Measurements from ENCODE around the gene TMEM89. TPM values are rescaled to one million over a fixed set of nuclear protein-coding genes. Genes with fewer than 3 reads are reported as not detected.

Gene TMEM89
- total and polyA plus RNA-seq, 2 of the 4 experiments (the other 2 are of a cell fraction): 0.15 TPM; not detected in 1

DNA sequence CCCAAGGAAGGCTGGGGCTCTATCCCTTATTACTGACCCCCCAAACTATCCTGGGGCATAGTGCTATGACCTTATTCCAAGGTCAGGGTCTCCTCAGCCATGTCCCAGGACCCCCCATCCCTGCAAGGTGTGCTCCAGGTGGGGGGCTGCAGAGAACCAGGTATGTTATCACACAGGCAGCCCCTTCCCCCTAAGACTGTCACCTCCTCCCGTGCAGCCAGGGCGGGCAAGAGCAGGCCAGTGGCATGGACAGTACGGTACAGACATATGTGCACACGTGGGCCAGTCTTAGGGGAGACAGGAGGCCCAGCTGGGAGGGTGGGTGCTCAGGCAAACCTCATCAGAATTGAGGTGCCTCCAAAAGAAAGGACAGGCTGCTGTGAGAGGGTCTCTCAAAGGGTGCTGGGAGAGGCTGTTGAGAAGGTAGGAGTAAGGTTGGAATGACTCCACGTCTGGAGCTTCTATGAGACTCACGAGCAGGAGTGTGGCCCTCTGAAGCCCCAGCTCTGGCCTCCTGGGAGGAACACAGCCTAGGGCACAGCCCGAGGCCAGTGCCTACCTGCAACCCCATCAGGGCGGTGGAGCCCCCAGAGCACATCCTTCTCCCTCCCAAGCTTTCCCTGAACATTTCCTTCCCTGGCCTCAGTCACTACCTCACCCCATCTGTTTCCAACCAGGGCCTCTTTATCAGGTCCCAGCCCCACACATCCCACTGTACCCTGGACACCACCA, 24.7 kb downstream of the TMEM89 start:
- in situ Hi-C loops (cut with MboI; ENCODE audit: low sequenced_read_pairs) (no loop called here), dilution Hi-C loops (cut with HindIII; ENCODE audit: low sequenced_read_pairs, unreplicated experiment) (no loop called here), intact Hi-C loops (cut with micrococcal nuclease) (no loop called here)
- H3K9ac ChIP-seq (ENCODE audit: low read depth, low read length): no peak overlapping the region
- peaks cover 54% of the 10 kb centered on the region for H3K4me1 ChIP-seq (ENCODE audit: control insufficient read depth, insufficient read depth, low read length)
- H3K27ac ChIP-seq (ENCODE audit: insufficient read depth, low read length): peak overlapping the region; percentile 94
- BruUV-seq (replicated peaks): no TSS peak
- peaks cover 59% of the 10 kb centered on the region for H3K9me1 ChIP-seq (ENCODE audit: insufficient read depth, low read length)
- H3K56ac ChIP-seq (ENCODE audit: extremely low read depth, insufficient read depth, low read length): peak overlapping the region; percentile 76
- H3K36me3 ChIP-seq (ENCODE audit: control insufficient read depth, insufficient read depth, low read length): peaks cover 46% of the 10 kb centered on the region
- peaks cover 27 to 81% of the 10 kb centered on the region in 2 experiments for H3K79me1 ChIP-seq (ENCODE audit: low read depth in 1 of 2, low read length in 2 of 2)
- ChIA-PET CTCF (interaction anchor here (0.9 kb wide), 1 partner anchor 39 kb away, joined by 3 read pairs; no protein-coding TSS in a partner anchor), POLR2A (ENCODE audit: unreplicated experiment) (no interaction called here)
- H3K18ac ChIP-seq (ENCODE audit: low read depth, low read length): peak overlapping the region; percentile 85
- H4K8ac ChIP-seq (ENCODE audit: low read depth in 2 of 2, low read length in 2 of 2): peak overlapping the region; percentile 85 to 90
- no peak for DNase-seq
- no peaks in the 10 kb centered on the region for H3K9me3 ChIP-seq (ENCODE audit: control insufficient read depth, insufficient read depth, low read length)
- peak overlapping the region; percentile 89 for H3K23ac ChIP-seq (ENCODE audit: low read depth, low read length)
- no peak overlapping the region for H3K4me3 ChIP-seq (ENCODE audit: insufficient read depth, low read depth, low read length)
- no peak overlapping the region for H3K4me2 ChIP-seq (ENCODE audit: low read depth, low read length)
- peak overlapping the region; percentile 87 for H2AFZ ChIP-seq (replicated peaks; ENCODE audit: low read length, poor library complexity)
- H3K14ac ChIP-seq (replicated peaks; ENCODE audit: low read depth, low read length): peak overlapping the region; percentile 87
- H3K27me3 ChIP-seq (ENCODE audit: control insufficient read depth, insufficient read depth, low read length): no peaks in the 10 kb centered on the region
- H2BK15ac ChIP-seq (ENCODE audit: low read depth, low read length): peak overlapping the region; percentile 97; the same call in 2 of the 3 replicates
- peak overlapping the region; percentile 97 for H2BK5ac ChIP-seq (ENCODE audit: low read depth, low read length, poor library complexity, severe bottlenecking)
- peak overlapping the region; percentile 98 for H4K91ac ChIP-seq (ENCODE audit: insufficient read depth, low read depth, low read length)
- peak overlapping the region; percentile 72 for H4K5ac ChIP-seq (ENCODE audit: low read depth, low read length)
- H2AK9ac ChIP-seq (replicated peaks; ENCODE audit: low read depth, low read length, poor library complexity): peak overlapping the region; percentile 99
- no peak for TF ChIP-seq SMC3 (IDR thresholded peaks at IDR 0.05; ENCODE audit: low read depth, low read length)
- no peak for TF ChIP-seq FOS (IDR thresholded peaks at IDR 0.05; ENCODE audit: low read depth, low read length)
- TF ChIP-seq MAZ (IDR thresholded peaks at IDR 0.05; ENCODE audit: borderline replicate concordance, low read depth, low read length): no peak
- no peak for TF ChIP-seq NFE2L2 (IDR thresholded peaks at IDR 0.05; ENCODE audit: low read depth, low read length)
- TF ChIP-seq CHD1 (IDR thresholded peaks at IDR 0.05; ENCODE audit: low read depth, low read length): no peak
- TF ChIP-seq RCOR1 (IDR thresholded peaks at IDR 0.05; ENCODE audit: insufficient replicate concordance, low read length): no peak
- TF ChIP-seq CEBPB (IDR thresholded peaks at IDR 0.05; ENCODE audit: low read depth, low read length): no peak
- no peak for TF ChIP-seq ELK1 (IDR thresholded peaks at IDR 0.05; ENCODE audit: borderline replicate concordance, low read depth, low read length)
- TF ChIP-seq, protein P1, sequence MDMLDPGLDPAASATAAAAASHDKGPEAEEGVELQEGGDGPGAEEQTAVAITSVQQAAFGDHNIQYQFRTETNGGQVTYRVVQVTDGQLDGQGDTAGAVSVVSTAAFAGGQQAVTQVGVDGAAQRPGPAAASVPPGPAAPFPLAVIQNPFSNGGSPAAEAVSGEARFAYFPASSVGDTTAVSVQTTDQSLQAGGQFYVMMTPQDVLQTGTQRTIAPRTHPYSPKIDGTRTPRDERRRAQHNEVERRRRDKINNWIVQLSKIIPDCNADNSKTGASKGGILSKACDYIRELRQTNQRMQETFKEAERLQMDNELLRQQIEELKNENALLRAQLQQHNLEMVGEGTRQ (IDR thresholded peaks at IDR 0.05; ENCODE audit: low read depth, low read length): no peak
- TF ChIP-seq MXI1 (IDR thresholded peaks at IDR 0.05; ENCODE audit: borderline replicate concordance, low read depth, low read length): no peak
- no peak for TF ChIP-seq MAFK (IDR thresholded peaks at IDR 0.05; ENCODE audit: low read depth, low read length)
- TF ChIP-seq, protein P2, sequence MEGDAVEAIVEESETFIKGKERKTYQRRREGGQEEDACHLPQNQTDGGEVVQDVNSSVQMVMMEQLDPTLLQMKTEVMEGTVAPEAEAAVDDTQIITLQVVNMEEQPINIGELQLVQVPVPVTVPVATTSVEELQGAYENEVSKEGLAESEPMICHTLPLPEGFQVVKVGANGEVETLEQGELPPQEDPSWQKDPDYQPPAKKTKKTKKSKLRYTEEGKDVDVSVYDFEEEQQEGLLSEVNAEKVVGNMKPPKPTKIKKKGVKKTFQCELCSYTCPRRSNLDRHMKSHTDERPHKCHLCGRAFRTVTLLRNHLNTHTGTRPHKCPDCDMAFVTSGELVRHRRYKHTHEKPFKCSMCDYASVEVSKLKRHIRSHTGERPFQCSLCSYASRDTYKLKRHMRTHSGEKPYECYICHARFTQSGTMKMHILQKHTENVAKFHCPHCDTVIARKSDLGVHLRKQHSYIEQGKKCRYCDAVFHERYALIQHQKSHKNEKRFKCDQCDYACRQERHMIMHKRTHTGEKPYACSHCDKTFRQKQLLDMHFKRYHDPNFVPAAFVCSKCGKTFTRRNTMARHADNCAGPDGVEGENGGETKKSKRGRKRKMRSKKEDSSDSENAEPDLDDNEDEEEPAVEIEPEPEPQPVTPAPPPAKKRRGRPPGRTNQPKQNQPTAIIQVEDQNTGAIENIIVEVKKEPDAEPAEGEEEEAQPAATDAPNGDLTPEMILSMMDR (conservative IDR thresholded peaks at IDR 0.05; ENCODE audit: low read depth, low read length): no peak
- TF ChIP-seq BHLHE40 (IDR thresholded peaks at IDR 0.05; ENCODE audit: low read depth, low read length): no peak
- peaks cover 19% of the 10 kb centered on the region for H4K20me1 ChIP-seq (ENCODE audit: insufficient read depth, low read length)
- H2BK20ac ChIP-seq (ENCODE audit: low read depth, low read length): peak overlapping the region; percentile 99
- peak overlapping the region; percentile 100 for H2AK5ac ChIP-seq (ENCODE audit: low read depth, low read length)
- no peak for ATAC-seq (ENCODE audit: low read depth)
- H3K4ac ChIP-seq (ENCODE audit: low read depth, low read length): peak overlapping the region; percentile 99
- peak overlapping the region; percentile 85 for H2BK120ac ChIP-seq (ENCODE audit: low read depth, low read length)
- 100% methylated on average over 3 of the region's 8 CpGs; no CpG with 5 or more reads in 1 of the 2 experiments for WGBS, 2 experiments (ENCODE audit: extremely low coverage in 2 of 2, insufficient read length in 1 of 2)
